MM.1S (cell line): Measurements from ENCODE around the gene SERPINB6.

Experiments used
- EZH2phosphoT487 ChIP-seq: fragments of 300-600 bp; sonication (generic); IDR thresholded peaks from 2 replicates; pipeline ENCODE4 v1.6.1; 2018; ENCODE audit warnings: antibody characterized with exemption, low read length
- TF ChIP-seq, protein P1 (sequence below): fragments of 300-600 bp; sonication (generic); IDR thresholded peaks from 2 replicates; pipeline ENCODE4 v1.5.1; 2016; ENCODE audit warnings: antibody characterized with exemption, low read length, mixed read lengths

DNA sequence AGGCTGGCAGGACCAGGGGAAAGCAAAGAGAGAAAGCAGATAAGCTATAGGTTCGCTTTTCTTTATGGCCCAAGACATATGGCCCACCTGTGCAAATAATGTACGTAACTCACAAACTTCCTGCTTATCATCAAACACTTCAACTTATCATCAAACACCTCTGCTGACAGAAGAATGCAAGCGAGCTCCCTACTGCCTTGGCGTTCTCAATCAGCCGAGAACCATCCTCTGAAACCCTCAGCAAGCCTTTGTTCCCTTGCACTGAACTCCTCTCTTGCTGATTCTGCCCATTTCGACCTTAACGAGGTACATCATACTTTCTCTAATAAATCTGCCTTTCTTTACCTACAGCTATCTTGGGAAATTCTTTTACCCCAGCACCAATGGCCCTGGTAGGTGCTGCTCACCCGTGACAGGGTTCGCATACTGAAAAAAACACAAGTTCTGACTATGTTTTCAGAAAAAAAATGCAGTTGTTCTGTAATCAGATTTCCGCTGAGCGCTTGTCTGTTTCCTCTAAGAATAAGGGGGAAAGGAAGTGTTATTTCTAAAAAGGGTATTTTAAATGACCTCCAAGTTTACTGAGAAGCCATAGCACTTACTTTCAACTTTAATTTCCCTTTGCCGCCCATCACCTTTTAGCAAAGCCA, 28.3 kb downstream of the SERPINB6 start:
- TF ChIP-seq, protein P1, sequence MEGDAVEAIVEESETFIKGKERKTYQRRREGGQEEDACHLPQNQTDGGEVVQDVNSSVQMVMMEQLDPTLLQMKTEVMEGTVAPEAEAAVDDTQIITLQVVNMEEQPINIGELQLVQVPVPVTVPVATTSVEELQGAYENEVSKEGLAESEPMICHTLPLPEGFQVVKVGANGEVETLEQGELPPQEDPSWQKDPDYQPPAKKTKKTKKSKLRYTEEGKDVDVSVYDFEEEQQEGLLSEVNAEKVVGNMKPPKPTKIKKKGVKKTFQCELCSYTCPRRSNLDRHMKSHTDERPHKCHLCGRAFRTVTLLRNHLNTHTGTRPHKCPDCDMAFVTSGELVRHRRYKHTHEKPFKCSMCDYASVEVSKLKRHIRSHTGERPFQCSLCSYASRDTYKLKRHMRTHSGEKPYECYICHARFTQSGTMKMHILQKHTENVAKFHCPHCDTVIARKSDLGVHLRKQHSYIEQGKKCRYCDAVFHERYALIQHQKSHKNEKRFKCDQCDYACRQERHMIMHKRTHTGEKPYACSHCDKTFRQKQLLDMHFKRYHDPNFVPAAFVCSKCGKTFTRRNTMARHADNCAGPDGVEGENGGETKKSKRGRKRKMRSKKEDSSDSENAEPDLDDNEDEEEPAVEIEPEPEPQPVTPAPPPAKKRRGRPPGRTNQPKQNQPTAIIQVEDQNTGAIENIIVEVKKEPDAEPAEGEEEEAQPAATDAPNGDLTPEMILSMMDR, result no peak
- no peak for TF ChIP-seq EZH2phosphoT487
